HG03175 (cell line): ENCODE data around the gene MCIDAS.

ENCODE experiments used
- ATAC-seq: cut with Tn5 transposase; IDR thresholded peaks from one replicate; pipeline ENCODE4 v1.9.1; 2021; ENCODE audit warnings: mild to moderate bottlenecking, moderate library complexity; ENCODE audit not compliant: unreplicated experiment

MCIDAS gene

DNA sequence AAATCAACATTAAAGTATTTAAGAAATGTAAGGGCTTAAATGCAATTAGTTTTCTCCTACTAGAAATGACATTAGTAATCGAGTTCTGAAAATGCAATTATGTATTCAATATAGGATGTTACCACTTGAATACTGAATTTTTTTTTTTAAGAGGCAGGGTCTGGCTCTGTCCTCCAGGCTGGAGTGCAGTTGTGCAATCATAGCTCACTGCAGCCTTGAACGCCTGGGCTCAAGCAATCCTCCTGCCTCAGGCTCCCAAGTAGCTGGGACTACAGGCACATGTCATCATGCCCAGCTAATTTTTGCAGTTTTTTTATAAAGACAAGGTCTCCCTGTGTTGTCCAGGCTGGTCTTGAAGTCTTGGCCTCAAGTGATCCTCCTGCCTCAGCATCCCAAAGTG is 55.6 kb downstream of the MCIDAS start:
- no peak for ATAC-seq
